Loucy (cell line): ENCODE measurements around the gene TIMM10.

ENCODE experiments used
- H2AFZ ChIP-seq: fragments of 200-600 bp; sonication (generic); 2 replicates; pipeline ENCODE4 v1.6.0; 2016; ENCODE audit warnings: antibody characterized with exemption, mild to moderate bottlenecking, low read length, moderate library complexity
- H3F3A ChIP-seq: fragments of 200-600 bp; 2 replicates; pipeline ENCODE4 v1.6.0; 2016; ENCODE audit warnings: antibody characterized with exemption, low read depth, mild to moderate bottlenecking
- H3K27me3 ChIP-seq: fragments of 200-600 bp; sonication (generic); 2 replicates; pipeline ENCODE4 v1.6.1; 2014; ENCODE audit warnings: low read length, mild to moderate bottlenecking; ENCODE audit not compliant: insufficient read depth, poor library complexity, severe bottlenecking
- H3K36me3 ChIP-seq: fragments of 200-600 bp; sonication (generic); 2 replicates; pipeline ENCODE4 v1.6.1; 2016; ENCODE audit warnings: low read length; ENCODE audit not compliant: insufficient read depth
- H3K4me1 ChIP-seq: fragments of 200-600 bp; sonication (generic); 2 replicates; pipeline ENCODE4 v1.5.1; 2014; ENCODE audit warnings: low read length, mild to moderate bottlenecking; ENCODE audit not compliant: insufficient read depth, poor library complexity, severe bottlenecking
- H3K4me2 ChIP-seq: fragments of 200-600 bp; sonication (generic); 2 replicates; pipeline ENCODE4 v1.6.0; 2014; ENCODE audit warnings: antibody characterized with exemption, low read length, low read depth, mild to moderate bottlenecking; ENCODE audit not compliant: poor library complexity, severe bottlenecking
- H3K4me3 ChIP-seq: fragments of 200-600 bp; sonication (generic); 2 replicates; pipeline ENCODE4 v1.5.1; 2014; ENCODE audit warnings: low read length, mild to moderate bottlenecking, mixed read lengths; ENCODE audit not compliant: poor library complexity, severe bottlenecking
- H3K79me2 ChIP-seq: fragments of 200-600 bp; sonication (generic); 2 replicates; pipeline ENCODE4 v1.6.1; 2014; ENCODE audit warnings: low read length; ENCODE audit not compliant: insufficient read depth
- H3K9ac ChIP-seq: fragments of 200-600 bp; sonication (generic); 2 replicates; pipeline ENCODE4 v1.6.0; 2014; ENCODE audit warnings: mild to moderate bottlenecking, low read depth, low read length, moderate library complexity; ENCODE audit not compliant: poor library complexity, severe bottlenecking
- H3K9me2 ChIP-seq: fragments of 200-600 bp; sonication (generic); replicated peaks from 2 replicates; pipeline ENCODE4 v1.6.1; 2016; ENCODE audit warnings: low read depth, low read length, mixed read lengths
- H3K9me3 ChIP-seq: fragments of 200-600 bp; sonication (generic); 2 replicates; pipeline ENCODE4 v1.6.1; 2014; ENCODE audit warnings: mild to moderate bottlenecking, antibody characterized with exemption, low read length, low read depth; ENCODE audit not compliant: insufficient read depth
- H4K20me1 ChIP-seq: fragments of 200-600 bp; sonication (generic); 2 replicates; pipeline ENCODE4 v1.6.0; 2014; ENCODE audit warnings: antibody characterized with exemption, low read length, mild to moderate bottlenecking; ENCODE audit not compliant: insufficient read depth, poor library complexity, severe bottlenecking
- EZH2phosphoT487 ChIP-seq: fragments of 200-600 bp; IDR thresholded peaks from 2 replicates; pipeline ENCODE4 v1.6.1; 2018; ENCODE audit warnings: antibody characterized with exemption, mild to moderate bottlenecking, moderate library complexity, borderline replicate concordance
- TF ChIP-seq, protein P1 (sequence below): fragments of 200-600 bp; sonication (generic); conservative IDR thresholded peaks from 2 replicates; pipeline ENCODE4 v1.5.1; 2014; ENCODE audit warnings: mild to moderate bottlenecking, antibody characterized with exemption, low read length

TIMM10 gene

DNA sequence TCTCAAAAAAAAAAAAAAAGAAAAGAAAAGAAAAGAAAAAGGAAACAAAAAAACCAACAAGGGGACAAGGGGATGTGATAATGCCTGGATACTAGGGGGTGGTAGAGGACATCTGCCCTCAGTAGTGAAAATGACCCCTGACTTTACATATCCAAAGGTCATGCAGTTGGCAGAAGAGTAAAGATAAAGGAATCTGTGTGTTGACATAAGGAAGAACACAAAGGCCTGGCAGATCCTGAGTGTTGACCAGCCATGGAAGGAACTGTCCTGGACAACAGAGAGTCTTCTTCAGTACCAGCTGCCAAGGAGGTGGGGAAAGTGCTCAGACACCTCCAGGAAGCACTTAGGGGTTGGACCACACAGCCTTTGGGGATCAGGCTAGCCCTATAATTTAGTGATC, 27.7 kb downstream of the TIMM10 start:
- Histone ChIP-seq H2AFZ (no peak overlapping the region), H3K27me3 (no peaks in the 10 kb centered on the region), H3F3A (no peaks in the 10 kb centered on the region), H3K4me2 (no peak overlapping the region), H3K9me3 (no peaks in the 10 kb centered on the region), H3K9ac (no peak overlapping the region), H4K20me1 (no peaks in the 10 kb centered on the region), H3K4me1 (no peaks in the 10 kb centered on the region), H3K36me3 (peaks cover 19% of the 10 kb centered on the region; the same call in 1 of the 2 replicates), H3K4me3 (no peak overlapping the region), H3K79me2 (0 out of 2 replicates have a peak, but pooled peaks cover 3% of the 10 kb centered on the region), H3K9me2 (no peaks in the 10 kb centered on the region)
- TF ChIP-seq, protein P1, sequence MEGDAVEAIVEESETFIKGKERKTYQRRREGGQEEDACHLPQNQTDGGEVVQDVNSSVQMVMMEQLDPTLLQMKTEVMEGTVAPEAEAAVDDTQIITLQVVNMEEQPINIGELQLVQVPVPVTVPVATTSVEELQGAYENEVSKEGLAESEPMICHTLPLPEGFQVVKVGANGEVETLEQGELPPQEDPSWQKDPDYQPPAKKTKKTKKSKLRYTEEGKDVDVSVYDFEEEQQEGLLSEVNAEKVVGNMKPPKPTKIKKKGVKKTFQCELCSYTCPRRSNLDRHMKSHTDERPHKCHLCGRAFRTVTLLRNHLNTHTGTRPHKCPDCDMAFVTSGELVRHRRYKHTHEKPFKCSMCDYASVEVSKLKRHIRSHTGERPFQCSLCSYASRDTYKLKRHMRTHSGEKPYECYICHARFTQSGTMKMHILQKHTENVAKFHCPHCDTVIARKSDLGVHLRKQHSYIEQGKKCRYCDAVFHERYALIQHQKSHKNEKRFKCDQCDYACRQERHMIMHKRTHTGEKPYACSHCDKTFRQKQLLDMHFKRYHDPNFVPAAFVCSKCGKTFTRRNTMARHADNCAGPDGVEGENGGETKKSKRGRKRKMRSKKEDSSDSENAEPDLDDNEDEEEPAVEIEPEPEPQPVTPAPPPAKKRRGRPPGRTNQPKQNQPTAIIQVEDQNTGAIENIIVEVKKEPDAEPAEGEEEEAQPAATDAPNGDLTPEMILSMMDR: no peak
- no peak for TF ChIP-seq EZH2phosphoT487

DNA sequence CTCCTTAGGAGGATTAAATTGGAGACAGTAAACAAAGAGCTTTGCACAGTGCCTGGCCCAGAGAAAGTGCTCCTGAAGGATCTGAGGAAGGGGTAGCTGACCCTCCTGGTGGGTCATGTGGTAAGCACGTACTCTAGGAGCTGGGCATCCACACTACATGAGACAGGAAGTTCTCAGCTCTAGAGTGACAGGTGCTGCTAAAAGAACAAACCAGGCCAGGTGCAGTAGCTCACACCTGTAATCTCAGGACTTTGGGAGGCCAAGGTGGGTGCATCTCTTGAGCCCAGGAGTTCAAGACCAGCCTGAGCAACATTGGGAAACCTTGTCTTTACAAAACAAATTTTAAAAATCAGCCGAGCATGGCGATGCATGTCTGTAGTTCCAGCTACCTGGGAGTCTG, 28.2 kb downstream of the TIMM10 start:
- no peaks in the 10 kb centered on the region for H3K27me3 ChIP-seq

DNA sequence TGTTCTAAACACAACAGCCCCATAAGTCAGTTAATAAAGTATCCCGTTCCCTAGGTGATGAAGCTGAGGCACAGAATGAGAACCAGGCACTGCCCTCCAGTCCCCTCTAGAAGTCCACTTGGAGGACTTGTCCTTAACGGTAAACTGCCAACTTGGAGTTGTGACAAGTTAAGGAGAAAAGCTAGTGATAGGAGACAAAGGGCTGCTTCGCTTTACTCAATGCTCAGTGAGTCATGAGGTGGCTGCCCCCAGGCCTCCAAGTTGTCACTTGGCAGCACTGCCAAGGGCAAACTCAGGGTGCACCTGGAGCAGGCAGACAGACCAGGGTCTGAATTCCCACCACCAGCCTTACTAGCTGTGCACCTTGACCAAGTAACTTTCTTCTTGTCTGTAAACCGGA, 28.6 kb downstream of the TIMM10 start:
- Histone ChIP-seq H3K9ac (no peak overlapping the region), H3K9me2 (no peaks in the 10 kb centered on the region), H3K9me3 (no peaks in the 10 kb centered on the region), H3K4me2 (no peak overlapping the region), H3K79me2 (no peaks in the 10 kb centered on the region), H4K20me1 (no peaks in the 10 kb centered on the region), H3F3A (no peaks in the 10 kb centered on the region), H3K4me3 (no peak overlapping the region), H3K27me3 (no peaks in the 10 kb centered on the region), H2AFZ (no peak overlapping the region), H3K4me1 (no peaks in the 10 kb centered on the region), H3K36me3 (peaks cover 28% of the 10 kb centered on the region; the same call in 1 of the 2 replicates)
- TF ChIP-seq EZH2phosphoT487: no peak
- TF ChIP-seq, protein P1: no peak

More for the DNA sequence above, 28.2 kb downstream of the TIMM10 start:
- H3K36me3 ChIP-seq: peaks cover 24% of the 10 kb centered on the region; the same call in 1 of the 2 replicates
- H3K4me2 ChIP-seq: no peak overlapping the region
- TF ChIP-seq, protein P1: no peak
- TF ChIP-seq EZH2phosphoT487: no peak
- H3K9me3 ChIP-seq: no peaks in the 10 kb centered on the region
- no peaks in the 10 kb centered on the region for H3K79me2 ChIP-seq
- no peak overlapping the region for H3K4me3 ChIP-seq
- H3F3A ChIP-seq: no peaks in the 10 kb centered on the region
- H3K9me2 ChIP-seq: no peaks in the 10 kb centered on the region
- no peaks in the 10 kb centered on the region for H3K4me1 ChIP-seq
- H4K20me1 ChIP-seq: no peaks in the 10 kb centered on the region
- no peak overlapping the region for H3K9ac ChIP-seq
- no peak overlapping the region for H2AFZ ChIP-seq
